Stimulated activated CD4-positive, alpha-beta T cell treated with anti-CD3 and anti-CD28 coated beads, TNF-alpha, amount 100 ng/mL, for 24 hours (primary cell): ENCODE data around the gene LY6G6F.

Experiments used
- DNase-seq, 3 experiments: peaks; one replicate each; pipeline ENCODE4 v3.0.0-alpha.2; 2020; ENCODE audit warnings: low read depth in 3 of 3

The LY6G6F gene

DNA sequence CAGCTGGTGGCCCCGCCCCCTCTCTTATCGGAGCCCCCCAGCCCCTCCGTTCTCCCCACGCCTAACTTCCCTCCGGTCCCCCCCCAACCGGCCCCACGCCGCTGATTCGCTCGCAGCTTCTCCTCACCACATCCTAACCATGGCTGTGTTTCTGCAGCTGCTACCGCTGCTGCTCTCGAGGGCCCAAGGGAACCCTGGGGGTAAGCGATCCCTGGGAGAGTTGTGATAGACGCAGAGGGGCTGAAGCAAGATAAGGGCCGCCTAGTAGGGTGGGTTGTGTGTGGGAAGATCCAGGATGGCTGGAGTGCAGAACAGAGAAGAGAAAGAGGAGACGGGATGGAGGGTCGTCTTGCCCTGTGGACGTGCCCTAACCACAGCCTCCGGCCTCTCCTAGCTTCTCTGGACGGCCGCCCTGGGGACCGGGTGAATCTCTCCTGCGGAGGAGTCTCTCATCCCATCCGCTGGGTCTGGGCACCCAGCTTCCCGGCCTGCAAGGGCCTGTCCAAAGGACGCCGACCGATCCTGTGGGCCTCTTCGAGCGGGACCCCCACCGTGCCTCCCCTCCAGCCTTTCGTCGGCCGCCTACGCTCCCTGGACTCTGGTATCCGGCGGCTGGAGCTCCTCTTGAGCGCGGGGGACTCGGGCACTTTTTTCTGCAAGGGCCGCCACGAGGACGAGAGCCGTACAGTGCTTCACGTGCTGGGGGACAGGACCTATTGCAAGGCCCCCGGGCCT is 16.7 kb downstream of the LY6G6F start, which contains the start of gene MPIG6B:
Gene MPIG6B (plus strand): TSS at position 129 of the 735 bp plus-strand sequence. CDS start 11 bp downstream, at position 140.
- no peak for DNase-seq

DNA sequence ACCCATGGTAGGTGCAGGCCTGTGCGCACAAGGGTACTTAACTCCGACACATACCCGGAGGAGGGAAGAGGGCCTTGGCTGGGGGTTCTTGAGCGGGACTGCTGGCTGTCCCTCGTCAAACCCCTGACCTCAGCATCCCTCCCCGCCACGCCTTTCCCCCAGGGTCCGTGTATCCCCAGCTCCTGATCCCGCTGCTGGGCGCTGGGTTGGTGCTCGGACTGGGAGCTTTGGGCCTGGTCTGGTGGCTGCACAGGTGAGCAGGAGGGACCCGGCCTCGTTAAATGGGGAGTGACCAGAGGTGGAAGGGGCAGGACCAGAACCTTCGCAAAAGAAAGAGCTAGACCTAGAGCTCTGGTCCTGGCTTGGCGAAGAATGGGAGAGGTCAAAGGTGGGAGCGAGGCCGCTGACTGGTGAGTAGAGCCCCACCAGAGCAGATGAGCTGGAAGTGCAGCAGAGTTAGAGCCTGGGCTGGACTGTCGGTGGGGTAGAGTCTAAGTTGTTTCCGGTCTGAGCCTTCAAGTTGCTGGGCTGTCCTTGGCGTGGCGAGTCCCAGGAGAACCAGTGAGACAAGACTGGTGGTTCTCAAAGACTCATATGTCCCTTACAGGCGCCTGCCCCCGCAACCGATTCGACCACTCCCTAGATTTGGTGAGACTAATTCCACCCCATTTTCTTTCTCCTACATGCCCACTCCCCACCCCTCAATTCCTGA is 17.5 kb downstream of the LY6G6F start:
- no peak for DNase-seq

DNA sequence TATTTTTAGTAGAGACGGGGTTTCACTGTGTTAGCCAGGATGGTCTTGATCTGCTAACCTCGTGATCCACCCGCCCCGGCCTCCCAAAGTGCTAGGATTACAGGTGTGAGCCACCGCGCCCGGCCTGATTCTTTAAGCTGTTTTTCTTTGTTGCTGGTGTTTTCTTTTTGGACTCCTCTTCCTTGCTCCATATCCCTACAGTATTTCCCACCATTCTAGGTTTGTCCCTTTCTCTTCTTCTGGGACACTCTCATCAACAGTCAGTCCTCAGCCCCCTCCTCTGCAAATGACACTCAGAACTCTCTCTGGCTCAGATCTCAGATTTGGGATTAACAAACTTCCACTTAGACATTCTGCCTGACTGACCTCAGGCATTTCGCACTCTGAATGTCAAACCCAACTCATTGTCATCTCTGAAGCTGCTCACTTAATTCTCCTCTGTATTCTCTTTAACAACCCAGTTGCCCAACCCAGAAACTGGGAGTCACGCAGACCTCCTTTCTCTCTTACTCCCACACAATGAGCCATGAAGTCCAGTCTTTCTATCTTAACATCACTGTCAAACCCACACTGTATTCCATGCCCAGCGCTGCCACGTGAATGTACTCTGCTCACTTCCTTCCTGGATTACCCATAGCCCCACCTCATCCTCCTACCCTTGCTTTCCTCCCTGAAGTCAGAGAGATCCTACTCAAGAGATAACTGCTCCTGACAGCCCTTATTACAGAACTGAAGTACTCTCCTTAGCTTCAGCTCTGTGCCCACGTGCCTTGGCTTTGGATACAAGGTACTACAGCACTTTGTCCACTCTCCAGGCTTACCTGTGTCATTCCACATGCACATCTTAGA is 19.1 kb downstream of the LY6G6F start:
- no peak for DNase-seq

DNA sequence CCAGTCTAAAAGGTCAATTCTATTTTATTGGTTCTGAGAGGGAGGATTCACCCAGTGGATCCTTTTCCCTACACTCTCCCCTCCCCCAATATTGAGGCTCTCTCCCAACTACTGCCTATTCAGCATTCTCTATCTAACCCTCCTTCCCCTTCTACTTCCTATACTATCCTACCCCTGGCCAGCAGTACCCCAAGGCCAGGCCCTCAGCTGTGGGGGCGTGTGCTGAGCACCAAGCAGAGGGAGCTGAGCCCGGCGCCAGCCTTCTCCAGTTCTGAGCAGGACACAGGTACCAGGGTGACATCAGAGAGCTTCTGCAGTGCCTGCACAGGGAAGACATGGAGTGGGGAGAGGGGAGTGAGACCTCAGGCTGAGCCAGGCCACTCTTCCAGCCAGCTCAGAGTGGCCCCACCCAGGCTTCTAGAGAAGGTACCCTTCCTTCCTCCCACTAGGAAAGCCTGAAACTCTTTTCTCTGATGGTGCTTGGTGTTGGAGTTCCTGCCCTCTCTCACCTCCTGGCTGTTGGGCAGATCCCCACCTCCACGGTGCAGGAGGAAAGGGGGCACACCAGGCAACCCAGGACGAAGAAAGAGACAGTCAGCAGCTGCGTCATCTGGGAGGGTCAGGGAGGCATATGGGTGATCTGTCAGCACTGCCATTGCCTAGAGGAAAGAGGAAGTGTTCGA is 20.5 kb downstream of the LY6G6F start:
- DNase-seq = no peak

DNA sequence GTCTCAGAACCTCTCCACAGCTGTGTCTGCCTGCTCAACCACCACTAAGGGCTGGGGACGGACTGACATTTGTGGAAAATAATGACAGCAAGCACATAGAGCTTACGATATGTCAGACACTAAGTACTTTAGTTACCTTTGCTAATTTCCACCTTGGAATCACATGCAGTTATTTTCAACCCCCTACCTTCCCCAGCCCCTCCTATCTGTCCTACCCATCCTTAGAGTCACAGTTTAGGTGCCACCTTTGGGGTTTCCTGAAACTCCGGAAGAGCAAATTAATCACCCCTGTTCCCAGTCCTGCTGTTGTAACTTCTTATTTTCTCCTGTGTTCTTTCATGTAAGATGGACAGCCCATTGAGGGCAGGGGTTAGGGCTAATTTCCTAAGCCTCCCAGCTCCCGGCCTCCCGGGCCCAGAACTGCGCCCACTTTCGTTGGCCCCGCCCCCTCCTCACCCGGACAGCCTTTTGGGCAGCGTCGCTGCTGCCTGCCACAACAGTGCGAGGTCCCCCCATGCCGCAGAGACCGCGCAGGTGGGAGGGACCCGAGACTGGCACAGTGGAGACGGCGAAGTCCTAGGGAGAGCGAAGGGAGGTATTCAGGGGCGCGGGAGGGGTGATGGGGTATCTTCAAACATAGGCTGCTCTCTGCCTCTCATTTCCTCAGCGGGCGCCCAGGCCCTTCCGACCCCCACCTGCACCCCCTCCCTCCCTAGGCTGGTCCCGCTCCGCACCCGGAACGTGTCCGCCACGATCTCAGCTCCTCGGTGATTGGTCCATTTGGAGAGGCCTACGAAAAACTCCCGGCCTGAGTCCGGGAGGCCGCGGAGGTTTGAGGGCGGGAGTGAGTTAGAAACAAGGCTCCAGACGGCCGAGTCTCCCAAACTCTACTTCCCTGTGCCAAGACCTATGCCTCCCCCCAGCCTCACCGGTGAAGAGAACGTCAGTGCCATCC is 21.3 kb downstream of the LY6G6F start:
- no peak for DNase-seq

DNA sequence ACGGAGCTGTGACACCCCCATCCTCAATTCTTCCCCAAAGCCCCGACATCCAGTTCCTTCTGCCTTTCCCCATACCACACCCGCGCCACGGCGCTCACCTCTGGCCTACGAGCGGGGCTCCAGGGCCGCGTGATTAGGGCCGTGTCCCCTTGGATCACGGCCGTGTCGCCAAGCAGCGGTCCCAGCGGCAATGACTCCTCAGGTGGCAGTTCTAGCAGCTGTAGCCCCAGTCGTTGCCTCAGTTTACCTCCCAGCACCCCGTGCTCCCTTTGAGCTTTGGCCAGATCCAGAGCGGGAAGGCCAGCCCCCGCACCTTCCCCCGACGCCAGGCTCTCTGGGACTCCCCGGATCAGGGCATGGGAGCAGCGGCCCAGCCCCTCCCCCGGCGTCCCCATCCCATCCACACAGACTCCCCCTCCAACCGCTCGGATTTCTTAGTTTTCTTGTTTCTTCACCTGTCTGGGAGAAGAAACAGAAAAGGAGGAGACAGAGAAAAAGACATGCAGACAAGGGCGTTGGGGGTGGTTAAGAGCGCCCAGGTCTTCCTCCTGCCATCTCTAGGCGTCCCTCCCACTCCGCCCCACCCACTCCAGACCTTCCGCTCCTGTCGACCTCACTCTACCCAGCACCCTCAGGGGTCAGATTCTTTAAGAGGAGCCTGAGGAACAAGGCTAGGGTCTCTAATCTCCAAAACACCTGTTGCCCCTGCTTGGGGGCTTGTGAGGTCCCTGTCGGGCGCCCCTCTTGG is 22.3 kb downstream of the LY6G6F start, which contains the start of gene DDAH2:
Gene DDAH2 (minus strand): TSS at position 533 of the 748 bp plus-strand sequence. CDS start 138 bp downstream, at position 395.
- no peak for DNase-seq

DNA sequence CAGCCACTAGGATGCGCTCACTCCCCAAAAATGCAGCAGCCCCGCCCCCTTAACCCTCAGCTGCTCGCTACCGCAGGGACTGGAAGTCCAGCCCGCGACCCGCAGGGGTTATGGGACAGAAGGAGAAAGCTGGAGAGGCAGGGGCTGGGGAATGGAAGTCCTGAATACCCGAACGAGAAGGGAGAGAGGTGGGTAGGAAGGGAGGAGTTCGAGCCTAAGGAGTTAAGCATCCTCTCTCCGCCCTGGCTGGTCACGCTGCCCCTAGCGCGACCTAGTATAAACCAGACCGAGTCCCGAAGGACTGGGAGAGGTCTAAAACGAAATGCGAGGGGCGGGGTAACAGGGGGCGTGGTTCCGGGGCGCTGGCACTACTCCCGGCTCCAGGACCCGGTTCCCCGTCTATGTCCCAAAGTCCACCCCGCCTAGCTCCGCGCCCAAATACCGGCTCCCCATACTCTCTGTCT is 22.9 kb downstream of the LY6G6F start:
- peak in 2 of 3 experiments; percentile 51 to 78 for DNase-seq

DNA sequence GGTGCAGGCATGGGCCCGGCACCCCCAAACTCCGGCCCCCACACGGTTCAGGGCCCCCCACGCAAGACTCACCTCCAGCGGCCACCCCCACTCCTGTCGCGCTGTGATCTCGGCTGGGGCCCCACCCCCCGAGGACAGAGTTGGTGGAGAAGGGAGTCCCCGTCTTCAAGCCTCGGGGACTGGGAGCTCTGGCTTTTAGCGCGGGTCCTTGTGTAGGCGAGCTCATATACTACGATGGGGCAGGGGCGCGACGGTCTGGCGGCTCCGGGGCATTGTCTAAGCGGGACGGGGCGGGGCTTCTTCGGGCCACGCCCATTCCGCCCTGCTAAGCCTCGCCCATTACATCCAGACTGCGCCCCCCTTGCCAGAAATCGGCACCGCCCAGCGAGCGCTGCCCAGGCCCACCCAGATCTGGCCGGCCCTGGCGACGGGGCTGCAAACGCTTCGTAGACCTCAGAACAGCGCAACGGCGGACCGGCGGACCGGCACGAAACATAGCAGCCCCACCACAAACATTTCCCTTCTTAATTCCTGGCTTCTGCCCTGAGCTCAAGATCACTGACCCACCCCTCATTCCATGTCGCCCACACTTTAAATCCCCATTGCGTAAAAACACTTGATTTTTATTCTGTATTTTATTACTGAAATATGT is 23.4 kb downstream of the LY6G6F start:
- DNase-seq = peak in 1 of 3 experiments; percentile 63

DNA sequence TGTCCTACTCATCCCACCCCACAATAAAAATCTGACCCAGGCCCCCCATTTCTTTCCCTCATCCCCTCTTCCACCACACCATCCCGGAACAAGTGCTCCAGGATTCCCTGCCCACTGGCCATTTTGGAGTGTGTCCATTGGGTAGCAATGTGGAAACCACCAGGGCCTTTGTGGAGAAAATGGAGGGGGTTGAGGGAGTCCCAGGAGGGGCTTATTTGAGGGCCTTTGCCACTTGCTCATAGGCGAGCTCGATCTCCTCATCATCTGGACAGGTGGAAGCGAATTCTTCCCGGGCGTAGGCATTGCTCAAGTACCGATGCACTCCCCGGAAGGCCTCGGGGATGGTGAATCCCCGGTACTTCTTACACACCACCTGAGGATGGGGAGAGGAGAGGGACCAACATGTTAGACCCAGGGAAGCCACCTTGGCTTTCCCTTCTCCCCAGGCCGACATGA is 24.0 kb downstream of the LY6G6F start:
- no peak for DNase-seq

DNA sequence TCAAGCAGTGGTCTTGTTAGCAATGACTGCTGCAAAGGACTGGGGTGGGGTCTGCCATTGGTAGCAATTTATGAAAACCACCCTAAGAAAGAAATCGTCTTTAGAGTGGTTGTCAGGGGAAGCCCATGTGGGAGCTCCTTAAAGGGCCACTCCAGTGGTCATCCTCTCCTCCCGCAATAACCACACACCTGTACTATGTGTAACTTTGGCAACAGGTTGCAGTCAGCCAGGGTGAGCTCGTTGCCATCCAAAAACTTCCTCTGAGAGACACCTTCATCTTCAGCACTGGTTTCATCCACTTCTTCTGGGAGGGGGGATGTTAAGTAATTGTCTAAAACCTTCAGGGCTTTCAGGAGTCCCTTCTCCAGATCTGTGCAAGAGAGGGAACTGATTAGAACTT is 25.4 kb downstream of the LY6G6F start:
- DNase-seq = no peak

DNA sequence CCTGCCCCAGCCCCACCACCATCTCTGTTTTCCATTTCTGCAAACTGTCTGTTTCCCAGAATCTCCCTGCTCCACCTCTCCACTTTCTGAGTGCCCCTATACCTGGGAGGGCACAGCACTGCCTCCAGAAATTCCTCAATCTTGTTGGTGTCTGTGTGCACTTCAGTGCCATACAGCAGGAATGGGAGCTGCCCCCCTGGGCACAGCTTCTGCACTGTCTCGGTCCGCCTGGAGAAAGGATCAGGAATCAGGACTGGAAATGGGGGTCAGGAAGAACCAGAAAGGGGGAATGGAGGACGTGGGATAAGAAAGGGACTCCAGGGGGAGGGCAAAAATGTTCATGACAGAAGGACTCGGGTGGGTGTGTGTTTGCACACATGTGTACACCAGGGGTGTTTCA is 27.1 kb downstream of the LY6G6F start:
- no peak for DNase-seq

DNA sequence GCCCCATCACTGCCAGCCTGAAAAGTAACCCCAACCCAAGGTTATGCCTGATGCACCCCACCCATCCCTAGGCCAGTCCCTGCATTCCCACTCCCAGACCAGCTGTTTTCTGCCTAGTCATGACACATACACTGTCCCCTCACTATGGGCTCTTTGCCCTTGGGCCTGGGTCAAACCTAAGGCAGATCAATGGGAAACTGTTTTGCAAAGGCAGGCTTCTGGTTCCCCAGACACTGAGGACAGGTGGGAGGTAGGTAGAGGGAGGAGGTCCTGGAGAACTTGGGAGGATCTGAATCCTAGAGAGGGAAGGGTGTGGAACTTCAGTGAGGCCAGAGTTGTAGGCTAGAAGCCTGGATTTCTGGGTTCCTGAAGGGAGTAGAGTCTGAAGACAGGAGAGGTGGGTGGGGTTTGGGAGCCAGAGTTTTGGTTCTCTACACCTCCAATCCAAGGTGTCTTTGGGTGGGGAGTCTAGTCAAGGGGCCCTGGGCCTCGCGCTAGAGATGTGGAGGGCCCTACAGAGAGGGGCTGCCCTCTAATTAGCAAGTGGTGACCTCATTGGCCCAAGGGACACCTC is 27.7 kb downstream of the LY6G6F start:
- DNase-seq = no peak

DNA sequence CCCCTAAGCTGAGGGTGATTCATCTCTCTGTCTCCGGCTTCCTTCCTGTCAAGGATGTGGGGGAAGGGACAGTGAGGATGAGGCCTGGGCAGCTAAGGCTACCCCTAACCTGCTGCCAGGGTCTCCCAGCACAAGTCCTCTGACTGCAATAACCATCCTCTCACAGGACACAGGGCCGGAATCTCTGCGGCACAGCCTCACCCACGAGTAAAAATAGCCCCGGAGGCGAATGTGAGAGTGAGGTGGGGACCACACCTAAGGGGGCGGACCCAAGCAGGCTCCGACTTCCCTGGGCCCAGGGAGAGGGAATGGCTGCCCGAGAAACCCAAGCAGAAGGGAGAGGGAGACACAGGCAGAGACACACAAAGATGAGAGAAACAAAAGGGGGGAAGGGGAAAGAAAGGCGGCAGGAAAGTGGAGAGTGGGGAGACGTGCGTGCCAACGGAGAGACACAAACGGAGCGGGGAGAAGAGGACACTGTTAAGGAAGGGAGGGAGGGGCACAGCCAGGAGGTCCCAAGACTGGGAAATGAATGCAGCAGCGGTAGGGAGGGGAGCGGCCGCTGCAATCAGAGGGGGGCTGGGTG is 28.2 kb downstream of the LY6G6F start:
- DNase-seq = peak in 1 of 3 experiments; percentile 53

DNA sequence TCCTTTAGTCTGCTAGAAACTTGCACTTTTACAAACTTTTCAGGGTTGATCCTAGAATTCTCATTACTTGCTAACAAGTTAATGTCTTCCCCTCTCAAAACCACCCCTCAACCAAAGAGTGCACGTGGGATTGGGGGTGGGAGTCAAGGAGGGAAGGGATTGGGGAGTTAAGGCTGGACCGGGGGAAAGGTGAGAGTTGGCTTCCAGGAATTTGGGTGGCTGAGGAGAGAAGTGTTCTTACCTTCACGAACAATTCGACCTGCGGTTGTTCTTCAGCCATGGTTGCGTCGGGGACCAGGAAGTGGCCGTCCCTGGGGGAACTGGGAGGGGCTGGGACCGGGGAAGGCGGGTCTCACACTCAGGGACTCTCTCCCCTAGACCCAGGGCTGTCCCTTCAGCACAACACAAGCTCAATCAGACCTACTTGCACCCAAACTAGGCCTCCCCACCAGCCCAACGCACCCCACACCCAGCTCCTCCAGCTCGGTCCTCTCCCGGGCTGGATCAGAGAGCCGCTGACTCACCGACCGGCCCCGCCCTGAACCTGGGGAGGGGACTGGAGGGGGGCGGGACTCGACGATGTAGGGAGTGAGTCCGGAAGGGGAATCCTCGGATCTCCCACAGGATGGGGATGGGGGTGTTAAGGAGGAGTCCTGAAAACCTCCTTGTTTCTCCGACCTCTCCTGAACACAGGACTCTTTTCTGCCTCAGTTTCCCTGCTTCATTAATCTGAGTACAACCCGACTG is 29.5 kb downstream of the LY6G6F start, which contains the start of gene CLIC1:
Gene CLIC1 (minus strand): TSS at position 510 of the 747 bp plus-strand sequence. CDS start 230 bp downstream, at position 280.
- peak in 2 of 3 experiments; percentile 63 to 87 for DNase-seq

DNA sequence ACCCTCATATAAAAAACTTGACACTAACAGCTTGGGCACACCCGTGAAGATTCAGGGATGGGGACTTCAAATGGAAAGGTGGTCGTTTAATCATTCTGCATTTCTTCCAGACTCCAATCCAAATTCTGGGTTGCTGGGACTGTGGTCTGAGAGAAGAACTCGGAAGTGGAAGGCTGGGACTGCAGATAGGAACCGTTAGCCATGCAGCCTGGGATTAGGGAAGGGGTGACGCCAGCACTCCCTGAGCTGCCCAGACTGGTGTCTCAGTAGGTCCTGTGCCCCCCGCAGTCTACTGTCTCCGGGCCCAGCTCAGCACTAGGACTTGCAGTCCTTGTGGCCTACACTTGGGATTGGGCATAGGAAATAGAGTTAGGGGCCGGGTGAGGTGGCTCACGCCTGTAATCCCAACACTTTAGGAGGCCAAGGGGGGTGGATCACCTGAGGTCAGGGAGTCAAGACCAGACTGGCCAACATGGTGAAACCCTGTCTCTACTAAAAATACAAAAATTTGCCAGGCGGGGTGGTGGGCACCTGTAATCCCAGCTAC is 30.2 kb downstream of the LY6G6F start:
- DNase-seq = no peak

DNA sequence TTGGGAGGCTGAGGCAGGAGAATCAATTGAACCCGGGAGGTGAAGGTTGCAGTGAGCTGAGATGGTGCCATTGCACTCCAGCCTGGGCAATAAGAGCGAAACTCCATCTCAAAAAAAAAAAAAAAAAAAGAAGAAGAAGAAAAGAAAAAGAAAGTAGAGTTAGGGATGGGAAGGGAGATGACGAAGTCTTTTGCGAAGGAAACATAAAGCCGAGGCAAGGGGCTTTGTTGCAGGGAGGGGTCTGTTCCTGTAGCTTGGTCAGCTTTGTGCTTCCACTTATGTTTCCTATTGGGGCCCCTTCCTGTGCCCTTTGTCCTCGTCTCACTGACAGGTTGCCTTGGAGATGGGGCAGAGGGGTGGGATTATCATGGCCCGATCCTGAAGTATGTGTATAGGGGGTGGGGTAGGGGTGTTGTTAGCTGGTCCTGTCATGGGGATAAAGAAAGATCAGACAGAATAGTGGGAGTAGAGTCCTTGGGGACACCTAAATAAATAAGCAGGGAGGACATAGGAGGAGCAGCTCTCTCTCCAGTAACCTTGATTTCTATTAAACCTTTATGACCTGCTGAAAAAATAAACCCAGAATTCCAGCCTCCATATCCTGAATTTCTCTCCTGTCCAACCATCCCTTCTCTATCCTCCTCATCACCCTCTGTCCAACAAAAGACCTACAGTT is 30.8 kb downstream of the LY6G6F start:
- no peak for DNase-seq
